ENCODE data around the gene ZNRF2. TPM values are rescaled to one million over a fixed set of nuclear protein-coding genes. Genes with fewer than 3 reads are reported as not detected.

ZNRF2 gene
- total RNA-seq, 3 donors from 2014 or later, result 34.0 to 53.3 (median 40.5) TPM

GRCh38 chr7:30244340-30244739, 40.1 kb upstream of the ZNRF2 start:
- H3K4me3 ChIP-seq, result no peak overlapping the region
- ATAC-seq (no peak), DNase-seq (no peak)
- TF ChIP-seq, protein P1, sequence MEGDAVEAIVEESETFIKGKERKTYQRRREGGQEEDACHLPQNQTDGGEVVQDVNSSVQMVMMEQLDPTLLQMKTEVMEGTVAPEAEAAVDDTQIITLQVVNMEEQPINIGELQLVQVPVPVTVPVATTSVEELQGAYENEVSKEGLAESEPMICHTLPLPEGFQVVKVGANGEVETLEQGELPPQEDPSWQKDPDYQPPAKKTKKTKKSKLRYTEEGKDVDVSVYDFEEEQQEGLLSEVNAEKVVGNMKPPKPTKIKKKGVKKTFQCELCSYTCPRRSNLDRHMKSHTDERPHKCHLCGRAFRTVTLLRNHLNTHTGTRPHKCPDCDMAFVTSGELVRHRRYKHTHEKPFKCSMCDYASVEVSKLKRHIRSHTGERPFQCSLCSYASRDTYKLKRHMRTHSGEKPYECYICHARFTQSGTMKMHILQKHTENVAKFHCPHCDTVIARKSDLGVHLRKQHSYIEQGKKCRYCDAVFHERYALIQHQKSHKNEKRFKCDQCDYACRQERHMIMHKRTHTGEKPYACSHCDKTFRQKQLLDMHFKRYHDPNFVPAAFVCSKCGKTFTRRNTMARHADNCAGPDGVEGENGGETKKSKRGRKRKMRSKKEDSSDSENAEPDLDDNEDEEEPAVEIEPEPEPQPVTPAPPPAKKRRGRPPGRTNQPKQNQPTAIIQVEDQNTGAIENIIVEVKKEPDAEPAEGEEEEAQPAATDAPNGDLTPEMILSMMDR (IDR thresholded peaks at IDR 0.05), result no peak
- H3K36me3 ChIP-seq (ENCODE audit: low read depth), result no peaks in the 10 kb centered on the region
- intact Hi-C loops (cut with DNase I, micrococcal nuclease), result no loop called here
- no peaks in the 10 kb centered on the region for H3K9me3 ChIP-seq
- H3K4me1 ChIP-seq (ENCODE audit: low read depth), result no peaks in the 10 kb centered on the region

DNA sequence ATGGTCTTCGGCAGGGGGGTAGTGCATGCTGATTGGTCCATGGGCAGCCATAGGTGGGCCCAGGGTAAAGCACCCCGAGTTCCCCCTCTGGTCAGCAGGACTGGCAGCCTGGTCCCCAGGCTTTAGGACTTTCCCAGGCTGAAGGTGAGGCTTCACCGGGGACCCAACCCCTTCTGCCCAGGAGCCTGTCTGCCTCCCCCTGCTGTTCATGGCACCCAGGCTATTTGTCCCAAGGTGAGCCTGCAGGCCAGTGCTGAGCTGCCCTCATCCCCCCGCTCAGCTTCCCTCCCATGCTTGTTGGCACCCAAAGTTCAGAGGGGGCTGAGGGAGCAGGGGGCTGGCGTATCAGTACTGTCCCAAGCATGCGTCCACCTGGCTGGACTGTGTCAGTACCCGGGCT, 38.5 kb upstream of the ZNRF2 start:
- DNase-seq (no peak), ATAC-seq (no peak)
- TF ChIP-seq, protein P1 (IDR thresholded peaks at IDR 0.05), result no peak
- Histone ChIP-seq H3K36me3 (ENCODE audit: low read depth) (no peaks in the 10 kb centered on the region), H3K4me3 (no peak overlapping the region), H3K9me3 (no peaks in the 10 kb centered on the region), H3K4me1 (ENCODE audit: low read depth) (no peaks in the 10 kb centered on the region)
- intact Hi-C loops (cut with DNase I, micrococcal nuclease), result no loop called here

GRCh38 chr7:30246392-30246791, 38.0 kb upstream of the ZNRF2 start:
- no peak for ATAC-seq
- Histone ChIP-seq H3K36me3 (ENCODE audit: low read depth) (no peaks in the 10 kb centered on the region), H3K4me1 (ENCODE audit: low read depth) (no peaks in the 10 kb centered on the region), H3K4me3 (no peak overlapping the region), H3K9me3 (no peaks in the 10 kb centered on the region)
- no peak for DNase-seq
- TF ChIP-seq, protein P1 (IDR thresholded peaks at IDR 0.05), result no peak
- intact Hi-C loops (cut with DNase I, micrococcal nuclease), result no loop called here

DNA sequence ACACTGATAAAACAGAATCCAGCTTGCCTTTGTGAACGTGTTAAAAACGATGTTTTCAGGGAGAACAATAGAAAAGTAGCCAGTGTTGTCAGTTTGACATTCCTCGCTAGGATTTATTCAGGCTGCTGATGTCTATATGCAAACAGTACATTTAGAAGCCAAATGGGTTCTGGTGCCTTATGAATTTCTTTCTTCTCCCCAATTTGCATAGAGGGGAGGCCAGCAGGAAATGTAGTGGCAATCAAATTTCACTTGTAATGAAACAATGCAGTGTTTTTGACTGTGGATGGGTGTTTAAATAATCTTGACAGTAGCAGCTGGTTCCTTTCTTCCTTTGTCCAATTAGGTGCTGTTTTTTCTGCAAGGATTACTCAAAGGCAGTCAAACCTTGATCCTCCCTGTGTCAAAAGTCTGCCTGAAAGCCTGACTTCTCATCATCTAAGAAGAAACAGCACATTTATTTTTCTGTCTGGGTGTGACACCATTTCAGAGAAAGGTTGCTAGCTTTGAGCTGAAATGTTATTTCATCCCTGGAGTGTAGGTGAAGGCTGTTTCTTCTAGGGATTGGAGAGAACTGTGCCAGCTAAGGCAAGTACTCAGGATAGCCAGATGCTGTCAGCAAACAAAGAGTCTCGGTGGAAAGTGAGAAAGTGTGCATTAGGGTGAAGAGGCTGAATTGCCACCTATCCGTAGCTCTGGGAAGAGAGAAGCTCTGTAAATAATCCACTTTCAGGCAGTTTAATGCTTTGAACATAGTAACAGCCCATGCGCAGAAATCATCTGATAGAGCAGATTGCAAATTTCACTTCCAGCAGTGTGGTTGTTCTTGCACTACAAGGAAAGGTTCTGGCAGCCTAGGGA, 36.6 kb upstream of the ZNRF2 start:
- DNase-seq, result no peak
- peak; percentile 40 for ATAC-seq
- TF ChIP-seq, protein P1 (IDR thresholded peaks at IDR 0.05), result no peak
- Histone ChIP-seq H3K36me3 (ENCODE audit: low read depth) (no peaks in the 10 kb centered on the region), H3K4me1 (ENCODE audit: low read depth) (peaks cover 4% of the 10 kb centered on the region), H3K4me3 (no peak overlapping the region), H3K9me3 (no peaks in the 10 kb centered on the region)
- intact Hi-C loops (cut with DNase I, micrococcal nuclease), result no loop called here

DNA sequence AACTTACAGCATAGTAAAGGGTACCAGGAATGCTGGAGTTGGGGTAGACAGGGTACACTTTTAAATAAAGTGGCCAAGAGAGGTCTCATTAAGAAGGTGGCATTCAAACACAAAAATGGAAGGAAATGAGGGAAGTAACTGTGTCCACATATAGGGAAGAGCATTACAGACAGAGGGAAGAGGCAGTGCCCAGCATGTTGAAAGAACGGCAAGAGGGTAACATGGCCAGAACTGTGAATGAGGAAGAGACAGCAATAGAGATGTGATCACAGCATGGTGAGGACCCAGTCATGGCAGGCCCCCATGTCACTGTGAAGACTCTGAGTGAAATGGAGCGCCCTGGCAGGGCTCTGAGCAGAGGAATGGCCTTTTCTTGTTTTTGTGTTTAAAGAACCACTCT, 35.1 kb upstream of the ZNRF2 start:
- Histone ChIP-seq H3K4me1 (ENCODE audit: low read depth) (peaks cover 19% of the 10 kb centered on the region), H3K9me3 (no peaks in the 10 kb centered on the region), H3K4me3 (no peak overlapping the region), H3K36me3 (ENCODE audit: low read depth) (no peaks in the 10 kb centered on the region)
- ATAC-seq (no peak), DNase-seq (no peak)
- intact Hi-C loops (cut with DNase I, micrococcal nuclease), result no loop called here
- TF ChIP-seq, protein P1 (IDR thresholded peaks at IDR 0.05), result no peak
